Neural progenitor cell (in vitro differentiated cells): ENCODE results near the gene LRRK2.

ENCODE experiments used
- CTCF ChIP-seq: fragments of 200-600 bp; sonication (generic); IDR thresholded peaks from 2 replicates; pipeline ENCODE4 v1.5.1; 2017; ENCODE audit warnings: antibody characterized with exemption, mild to moderate bottlenecking
- EZH2 ChIP-seq: fragments of 200-600 bp; sonication (generic); IDR thresholded peaks from 2 replicates; pipeline ENCODE4 v1.6.1; 2017; ENCODE audit warnings: antibody characterized with exemption, mild to moderate bottlenecking, moderate library complexity
- EZH2phosphoT487 ChIP-seq: fragments of 200-600 bp; sonication (generic); IDR thresholded peaks from 2 replicates; pipeline ENCODE4 v1.6.1; 2017; ENCODE audit warnings: antibody characterized with exemption

GRCh38 chr12:40175045-40175444, 49.8 kb upstream of the LRRK2 start:
- TF ChIP-seq CTCF (no peak), EZH2 (no peak), EZH2phosphoT487 (no peak)
